Endothelial cell of umbilical vein (primary cell): ENCODE results near the gene RWDD1. TPM values are rescaled to one million over a fixed set of nuclear protein-coding genes. Genes with fewer than 3 reads are reported as not detected.

Experiments
- BruUV-seq: library from RNA; stranded (reverse); fragments of 400-500 nt; replicated peaks from 2 replicates; lab custom pipeline; 2021; lab: Mats Ljungman, UMichigan
- CTCF ChIA-PET: fragments of 300-600, 350-600 bp; sonication (Branson Sonifier 250); formaldehyde crosslinking; loops from one replicate; lab custom pipeline; 2021; ENCODE audit warnings: antibody characterized with exemption, inconsistent platforms; lab: Charles Lee
- POLR2A ChIA-PET: fragments of 300-600, 350-600 bp; sonication (Branson Sonifier 250); formaldehyde crosslinking; loops from one replicate; lab custom pipeline; 2021; ENCODE audit warnings: antibody characterized with exemption, inconsistent platforms; lab: Charles Lee
- DNase-seq: peaks from one replicate; pipeline ENCODE4 v3.0.0-alpha.2; 2011; ENCODE audit warnings: low read depth, low spot score
- FAIRE-seq: peaks from 2 replicates; lab custom pipeline; 2011; peaks lifted over from hg19 to GRCh38; lab: Jason Lieb, UNC
- H2AFZ ChIP-seq: 2 replicates; pipeline ENCODE4 v1.6.0; 2012; ENCODE audit warnings: low read depth, low read length, control low read depth, inconsistent platforms
- H3K27ac ChIP-seq: 2 replicates; pipeline ENCODE4 v1.5.1; 2011; ENCODE audit warnings: low read depth, mild to moderate bottlenecking, control low read depth, low read length, moderate library complexity; ENCODE audit not compliant: insufficient read depth
- H3K27me3 ChIP-seq, 2 experiments: 2 replicates each; pipeline versions ENCODE4 v1.6.0 to v1.6.1; 2011; ENCODE audit warnings: low read length in 2 of 2, mixed read lengths in 1 of 2; ENCODE audit not compliant: control insufficient read depth in 2 of 2, insufficient read depth in 2 of 2
- H3K36me3 ChIP-seq, 2 experiments: 2 replicates in 1 of 2; 3 replicates in 1 of 2; pipeline ENCODE4 v1.5.1; 2011; ENCODE audit warnings: low read length in 2 of 2, mild to moderate bottlenecking in 1 of 2, moderate library complexity in 1 of 2; ENCODE audit not compliant: control insufficient read depth in 2 of 2, insufficient read depth in 2 of 2; ENCODE audit errors: extremely low read depth in 1 of 2
- H3K4me1 ChIP-seq: 3 replicates; pipeline ENCODE4 v1.5.1; 2011; ENCODE audit warnings: mild to moderate bottlenecking, low read length; ENCODE audit not compliant: control insufficient read depth, insufficient read depth; ENCODE audit errors: extremely low read depth
- H3K4me2 ChIP-seq: 2 replicates; pipeline ENCODE4 v1.6.1; 2011; ENCODE audit warnings: low read length, control low read depth, mixed read lengths; ENCODE audit not compliant: insufficient read depth
- H3K4me3 ChIP-seq, 3 experiments: fragments of 200-600 bp in 1 of 3; sonication (generic), shearing (Covaris generic) in 1 of 3; replicated peaks in 1 of 3; 2 replicates each; pipeline ENCODE4 v1.5.1; 2011 to 2016; ENCODE audit warnings: control low read depth in 3 of 3, low read length in 3 of 3, mild to moderate bottlenecking in 2 of 3, inconsistent platforms in 1 of 3, low read depth in 1 of 3, moderate library complexity in 1 of 3; ENCODE audit not compliant: insufficient read depth in 1 of 3
- H3K79me2 ChIP-seq: 2 replicates; pipeline ENCODE4 v1.6.0; 2012; ENCODE audit warnings: low read length, inconsistent platforms; ENCODE audit not compliant: control insufficient read depth, insufficient read depth
- H3K9ac ChIP-seq: replicated peaks from 2 replicates; pipeline ENCODE3; 2011; ENCODE audit warnings: low read length, control low read depth; ENCODE audit not compliant: insufficient read depth; ENCODE audit errors: extremely low read depth
- H3K9me1 ChIP-seq: replicated peaks from 3 replicates; pipeline ENCODE4 v1.6.0; 2011; ENCODE audit warnings: mild to moderate bottlenecking, low read length; ENCODE audit not compliant: control insufficient read depth, insufficient read depth; ENCODE audit errors: extremely low read depth
- H3K9me3 ChIP-seq: replicated peaks from 2 replicates; pipeline ENCODE4 v1.5.1; 2012; ENCODE audit warnings: low read length, inconsistent platforms; ENCODE audit not compliant: control insufficient read depth, insufficient read depth
- H4K20me1 ChIP-seq: replicated peaks from 2 replicates; pipeline ENCODE3; 2011; ENCODE audit warnings: mild to moderate bottlenecking, low read length; ENCODE audit not compliant: control insufficient read depth, insufficient read depth; ENCODE audit errors: extremely low read depth
- EZH2 ChIP-seq: IDR thresholded peaks from 2 replicates; pipeline ENCODE4 v1.6.1; 2012; ENCODE audit warnings: borderline replicate concordance, low read depth, mild to moderate bottlenecking, moderate library complexity, low read length, inconsistent platforms; ENCODE audit not compliant: severe bottlenecking
- FOS ChIP-seq: IDR thresholded peaks from 2 replicates; pipeline ENCODE4 v1.6.1; 2011; ENCODE audit warnings: mild to moderate bottlenecking, low read length, moderate library complexity, borderline replicate concordance; ENCODE audit not compliant: insufficient read depth
- GATA2 ChIP-seq: IDR thresholded peaks from 2 replicates; pipeline ENCODE4 v1.7.0; 2011; ENCODE audit warnings: low read depth, mild to moderate bottlenecking, moderate library complexity, mixed read lengths, low read length; ENCODE audit not compliant: insufficient read length, insufficient read depth
- JUN ChIP-seq: IDR thresholded peaks from 2 replicates; pipeline ENCODE4 v1.6.1; 2011; ENCODE audit warnings: borderline replicate concordance, low read depth; ENCODE audit not compliant: insufficient read length, insufficient read depth
- MYC ChIP-seq: IDR thresholded peaks from one replicate; pipeline ENCODE4 v1.6.1; 2011; ENCODE audit warnings: mild to moderate bottlenecking, low read depth, low read length
- POLR2A ChIP-seq: IDR thresholded peaks from 2 replicates; pipeline ENCODE4 v1.6.1; 2012; ENCODE audit warnings: low read depth, mild to moderate bottlenecking, control low read depth, low read length
- POLR2AphosphoS5 ChIP-seq: IDR thresholded peaks from 2 replicates; pipeline ENCODE4 v1.6.1; 2012; ENCODE audit warnings: low read depth, mild to moderate bottlenecking, control low read depth, low read length, moderate library complexity; ENCODE audit not compliant: insufficient read depth
- dilution Hi-C: fragments of 300-500 bp; cut with MboI; formaldehyde crosslinking; loops from one replicate; pipeline ENCODE4 v1.15.0; 2019; ENCODE audit warnings: low sequenced_read_pairs; ENCODE audit not compliant: extremely low pct_ligation_motif_present
- intact Hi-C: fragments of 100-400 bp; cut with micrococcal nuclease; formaldehyde crosslinking; loops from one replicate; pipeline ENCODE4 v1.10.0; 2022
- polyA plus RNA-seq, 4 experiments: library from polyadenylated mRNA; depleted of rRNA in 3 of 4; stranded (reverse) in 3 of 4; unstranded in 1 of 4; fragments of >200 nt; gene quantifications; 2 replicates each; pipeline versions ENCODE4 v1.2.1 to v1.2.3, GENCODE V29; 2011 to 2012; ENCODE audit warnings: missing spikeins in 1 of 4
- total RNA-seq: library from RNA; stranded (reverse); gene quantifications from 2 replicates; pipeline ENCODE4 v1.2.3, GENCODE V29; 2021
- TF ChIP-seq, protein P1 (sequence below), 2 donors: IDR thresholded peaks; 1 replicate in 1 of 2; 2 replicates in 1 of 2; pipeline ENCODE4 v1.5.1; 2011; ENCODE audit warnings: low read length in 2 of 2, mild to moderate bottlenecking in 2 of 2, moderate library complexity in 2 of 2, control low read depth in 1 of 2, inconsistent platforms in 1 of 2, low read depth in 1 of 2; ENCODE audit not compliant: insufficient read depth in 1 of 2; ENCODE audit errors: extremely low read depth in 1 of 2
- TF ChIP-seq, protein P2 (sequence below): IDR thresholded peaks from 2 replicates; pipeline ENCODE4 v1.6.1; 2011; ENCODE audit not compliant: insufficient read depth, insufficient read length

Gene RWDD1
- total and polyA plus RNA-seq, 2 donors (not counting 3 experiments of a cell fraction or from before 2014, with no cell fraction given), result 18.7 to 37.9 TPM

DNA sequence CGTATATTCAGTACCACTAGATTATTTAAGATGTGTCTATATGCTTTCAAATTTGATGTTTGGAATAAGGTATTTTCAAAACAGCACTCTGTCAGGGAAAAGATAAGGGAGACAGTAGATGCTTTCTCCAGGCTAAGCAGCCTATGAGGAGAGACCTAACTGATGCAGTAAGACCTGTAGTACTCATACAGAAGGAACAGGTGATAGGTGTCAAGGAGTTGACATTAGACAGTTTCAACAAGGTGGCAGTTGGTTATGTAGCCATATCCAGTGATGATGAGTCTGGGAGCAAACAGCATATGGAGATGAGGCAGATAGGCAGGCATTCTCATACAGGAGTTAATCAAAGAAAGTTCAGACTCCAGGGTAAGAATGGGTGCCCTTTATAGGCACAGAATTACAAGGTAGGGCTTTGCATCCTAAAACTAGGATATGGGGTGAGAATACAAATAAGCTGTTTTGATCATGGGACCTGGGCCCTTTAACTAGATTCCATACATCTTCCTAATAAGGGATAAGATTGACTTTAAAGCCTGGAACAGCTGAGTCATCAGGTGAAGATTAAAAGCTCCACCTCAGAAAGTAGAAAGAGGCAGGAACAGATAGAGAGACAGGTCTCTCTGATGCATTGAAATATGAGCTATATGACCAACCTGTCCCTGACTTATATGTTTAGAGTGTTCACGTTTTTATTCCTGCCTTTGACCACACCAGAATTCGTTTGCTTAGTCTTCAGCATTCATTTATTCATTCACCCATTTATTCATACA, 52.9 kb downstream of the RWDD1 start:
- no peak overlapping the region for H3K4me2 ChIP-seq
- DNase-seq, result no peak
- no peaks in the 10 kb centered on the region for H4K20me1 ChIP-seq
- no peak for FAIRE-seq
- BruUV-seq, result no TSS peak
- peaks cover 2% of the 10 kb centered on the region for H3K4me1 ChIP-seq
- TF ChIP-seq POLR2A, result no peak
- TF ChIP-seq GATA2, result no peak
- TF ChIP-seq, protein P1, sequence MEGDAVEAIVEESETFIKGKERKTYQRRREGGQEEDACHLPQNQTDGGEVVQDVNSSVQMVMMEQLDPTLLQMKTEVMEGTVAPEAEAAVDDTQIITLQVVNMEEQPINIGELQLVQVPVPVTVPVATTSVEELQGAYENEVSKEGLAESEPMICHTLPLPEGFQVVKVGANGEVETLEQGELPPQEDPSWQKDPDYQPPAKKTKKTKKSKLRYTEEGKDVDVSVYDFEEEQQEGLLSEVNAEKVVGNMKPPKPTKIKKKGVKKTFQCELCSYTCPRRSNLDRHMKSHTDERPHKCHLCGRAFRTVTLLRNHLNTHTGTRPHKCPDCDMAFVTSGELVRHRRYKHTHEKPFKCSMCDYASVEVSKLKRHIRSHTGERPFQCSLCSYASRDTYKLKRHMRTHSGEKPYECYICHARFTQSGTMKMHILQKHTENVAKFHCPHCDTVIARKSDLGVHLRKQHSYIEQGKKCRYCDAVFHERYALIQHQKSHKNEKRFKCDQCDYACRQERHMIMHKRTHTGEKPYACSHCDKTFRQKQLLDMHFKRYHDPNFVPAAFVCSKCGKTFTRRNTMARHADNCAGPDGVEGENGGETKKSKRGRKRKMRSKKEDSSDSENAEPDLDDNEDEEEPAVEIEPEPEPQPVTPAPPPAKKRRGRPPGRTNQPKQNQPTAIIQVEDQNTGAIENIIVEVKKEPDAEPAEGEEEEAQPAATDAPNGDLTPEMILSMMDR (IDR thresholded peaks at IDR 0.05; ENCODE audit: extremely low read depth in 1 of 2, insufficient read depth in 1 of 2, low read depth in 1 of 2, low read length in 2 of 2), result no peak
- no peak for TF ChIP-seq JUN
- no peak for TF ChIP-seq MYC
- no peak for TF ChIP-seq POLR2AphosphoS5
- no peak for TF ChIP-seq EZH2
- no peak for TF ChIP-seq FOS
- TF ChIP-seq, protein P2, sequence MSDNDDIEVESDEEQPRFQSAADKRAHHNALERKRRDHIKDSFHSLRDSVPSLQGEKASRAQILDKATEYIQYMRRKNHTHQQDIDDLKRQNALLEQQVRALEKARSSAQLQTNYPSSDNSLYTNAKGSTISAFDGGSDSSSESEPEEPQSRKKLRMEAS, result no peak
- H3K9me1 ChIP-seq, result no peaks in the 10 kb centered on the region
- H3K79me2 ChIP-seq, result no peaks in the 10 kb centered on the region
- ChIA-PET CTCF (interaction anchor here (0.8 to 2.0 kb wide), 3 partner anchors 8 to 12 kb away, joined by 3 to 5 read pairs (median 4); partner anchors contain the start of gene RSPH4A), POLR2A (no interaction called here)
- H3K9me3 ChIP-seq, result no peaks in the 10 kb centered on the region
- no peak overlapping the region for H3K4me3 ChIP-seq
- no peaks in the 10 kb centered on the region for H3K36me3 ChIP-seq
- no peak overlapping the region for H3K9ac ChIP-seq
- H3K27me3 ChIP-seq, result peaks cover 0 to 2% of the 10 kb centered on the region in 2 experiments
- no peak overlapping the region for H2AFZ ChIP-seq
- no peak overlapping the region for H3K27ac ChIP-seq
- dilution Hi-C loops (no loop called here), intact Hi-C loops (no loop called here)
